SKM-1 (cell line): ENCODE data around the gene PPIB.

Source experiments
- DNase-seq: peaks from one replicate; lab custom pipeline; 2025; ENCODE audit not compliant: unreplicated experiment; lab: John Stamatoyannopoulos, UW

The PPIB gene

DNA sequence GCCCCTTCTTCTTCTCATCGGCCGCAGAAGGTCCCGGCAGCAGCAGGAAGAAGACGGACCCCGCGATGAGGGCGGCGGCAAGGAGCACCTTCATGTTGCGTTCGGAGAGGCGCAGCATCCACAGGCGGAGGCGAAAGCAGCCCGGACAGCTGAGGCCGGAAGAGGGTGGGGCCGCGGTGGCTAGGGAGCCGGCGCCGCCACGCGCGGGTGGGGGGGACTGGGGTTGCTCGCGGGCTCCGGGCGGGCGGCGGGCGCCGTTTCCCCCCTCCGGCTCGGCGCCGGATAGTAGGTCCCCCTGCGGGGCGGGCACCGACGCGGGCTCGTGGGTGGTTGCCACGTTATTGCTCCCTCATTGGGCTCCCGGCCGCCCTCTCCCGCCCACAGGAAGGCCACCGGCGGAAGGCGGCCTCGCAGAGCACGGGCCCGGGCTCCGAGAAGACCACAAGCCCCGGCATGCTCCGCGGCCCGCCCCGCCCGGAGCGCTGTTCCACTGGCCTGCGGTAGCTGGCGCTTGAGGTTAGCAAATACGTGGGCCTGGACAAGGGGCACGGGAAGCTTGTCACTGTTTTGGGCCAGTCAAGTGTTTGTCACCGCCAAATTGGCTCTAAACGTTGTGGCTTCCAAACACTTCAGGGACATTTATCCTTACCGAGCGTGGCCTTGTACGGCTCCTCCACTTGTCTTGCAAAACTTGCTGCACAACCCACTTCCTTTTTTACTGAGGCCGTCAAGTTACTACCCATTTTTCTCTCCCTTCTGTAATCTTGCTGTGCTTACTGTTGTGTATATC lies at the start of gene PPIB:
PPIB (minus strand) TSS at position 154 of the 790 bp plus-strand sequence; CDS start at position 118, 36 bp downstream.
- peak; percentile 96 for DNase-seq

DNA sequence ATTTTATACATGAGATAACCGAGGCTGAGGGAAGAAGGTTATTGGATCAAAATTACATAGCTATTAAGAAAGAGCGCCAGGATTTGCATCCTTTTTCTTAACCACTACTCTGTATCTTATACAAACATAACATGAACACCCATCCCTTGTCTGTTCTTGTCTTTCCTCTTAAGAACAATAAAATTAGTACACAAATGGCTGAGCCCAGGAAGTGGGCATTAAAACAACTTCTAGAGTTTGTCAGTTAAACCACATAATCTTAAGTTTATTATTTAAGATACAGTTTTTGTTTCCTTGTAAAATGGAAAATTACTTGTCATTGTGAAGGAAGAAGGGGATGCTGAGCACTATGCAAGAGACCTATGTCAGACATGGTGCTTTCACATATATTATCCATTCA lies 48.9 kb upstream of the PPIB start:
- no peak for DNase-seq

GRCh38 chr15:64210371-64210770 lies 47.5 kb upstream of the PPIB start:
- no peak for DNase-seq

GRCh38 chr15:64209680-64210334 lies 47.0 kb upstream of the PPIB start:
- no peak for DNase-seq

DNA sequence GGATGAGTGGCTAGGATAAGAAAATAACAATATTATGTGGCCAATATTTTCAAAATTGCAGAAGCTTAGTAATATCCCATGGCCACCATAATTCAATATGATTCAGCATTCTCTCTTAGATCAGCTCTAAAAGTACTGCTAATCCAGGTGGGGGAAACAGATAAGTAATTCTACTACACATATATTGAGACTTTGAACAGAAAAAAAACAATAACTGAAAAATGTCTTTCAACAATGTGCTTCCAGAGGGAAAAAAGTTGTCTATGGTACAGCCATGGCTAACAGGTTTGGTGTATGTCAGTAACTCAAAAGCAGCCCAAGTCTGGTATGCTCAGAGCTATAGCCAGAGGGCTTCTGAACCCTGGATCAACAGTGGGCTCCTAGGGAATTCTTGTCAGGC lies 42.4 kb upstream of the PPIB start:
- no peak for DNase-seq

DNA sequence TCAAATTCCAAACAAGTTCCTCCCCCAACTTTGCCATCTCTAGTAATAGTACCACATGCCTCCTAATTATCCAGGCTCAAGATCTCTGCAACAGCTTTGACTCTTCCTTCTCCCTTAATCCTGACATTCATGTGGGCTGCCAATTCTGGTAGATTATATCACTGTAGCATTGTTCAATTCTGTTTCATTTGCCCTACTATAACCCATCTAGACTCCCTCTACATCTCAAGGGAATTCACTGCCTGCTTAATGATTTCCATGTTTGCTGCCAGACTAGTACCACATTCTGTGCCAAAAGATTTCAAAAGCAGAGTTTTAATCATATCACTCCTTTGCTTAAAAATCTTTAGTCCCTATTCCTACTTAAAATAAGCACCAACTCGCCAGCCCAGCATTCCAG lies 34.6 kb upstream of the PPIB start:
- no peak for DNase-seq

DNA sequence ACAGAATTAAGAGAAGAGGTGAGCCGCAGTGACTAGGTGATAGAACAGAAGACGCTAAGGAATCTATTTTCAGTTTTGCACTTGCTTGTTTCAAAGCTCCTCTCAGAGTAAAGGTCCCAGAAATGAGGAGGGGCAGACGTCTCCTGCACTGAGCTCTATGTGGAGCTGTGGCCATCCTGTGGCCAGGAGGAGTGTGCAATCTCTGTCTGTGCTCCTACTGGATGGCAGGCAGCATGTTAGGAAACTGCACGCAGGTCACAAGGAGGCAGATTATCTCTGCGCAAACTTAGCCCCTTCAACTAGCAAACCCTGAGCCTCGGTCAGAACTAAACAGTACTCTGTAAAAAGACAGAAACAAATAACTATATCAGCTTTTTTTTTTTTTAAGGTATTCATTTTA lies 31.1 kb upstream of the PPIB start:
- DNase-seq = no peak

GRCh38 chr15:64191971-64192830 lies 29.4 kb upstream of the PPIB start:
- DNase-seq = no peak

DNA sequence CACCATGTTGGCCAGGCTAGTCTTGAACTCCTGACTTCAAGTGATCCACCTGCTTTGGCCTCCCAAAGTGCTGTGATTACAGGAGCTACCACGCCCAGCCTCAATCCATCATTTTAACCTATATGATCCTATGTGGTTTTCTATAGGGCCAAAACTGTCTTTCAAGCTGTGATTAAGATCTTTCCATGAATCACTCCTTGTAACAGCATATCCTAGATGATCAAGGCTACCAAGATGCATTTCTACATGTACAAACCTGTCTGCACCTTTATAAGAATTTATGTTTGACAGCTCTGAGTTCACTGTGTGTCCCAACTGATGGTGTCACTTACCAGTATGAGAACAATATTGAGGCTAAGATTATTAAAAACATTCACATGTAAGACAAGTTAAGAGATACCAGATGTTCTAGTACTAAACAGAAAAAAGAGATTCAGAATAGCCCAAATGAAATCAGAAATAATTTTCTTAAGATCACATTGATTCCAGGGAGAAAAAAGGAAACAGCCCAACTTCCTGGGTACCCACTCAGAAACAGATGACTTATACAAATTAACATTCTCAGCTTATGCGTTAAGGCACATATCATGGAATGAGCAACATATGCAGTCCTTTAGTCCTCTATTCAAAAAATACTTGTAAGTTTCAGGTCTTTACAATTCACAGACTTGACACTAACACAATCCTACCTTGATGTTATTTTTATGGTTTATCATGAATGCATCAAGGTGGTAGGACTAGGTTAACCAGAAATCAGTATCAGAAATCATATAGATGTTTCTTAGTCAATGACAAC lies 24.8 kb upstream of the PPIB start:
- DNase-seq = no peak

- no peak for DNase-seq
Measured at GRCh38 chr15:64185146-64185911, 22.5 kb upstream of the PPIB start.

- no peak for DNase-seq
Measured at GRCh38 chr15:64182859-64183370, 20.1 kb upstream of the PPIB start.

DNA sequence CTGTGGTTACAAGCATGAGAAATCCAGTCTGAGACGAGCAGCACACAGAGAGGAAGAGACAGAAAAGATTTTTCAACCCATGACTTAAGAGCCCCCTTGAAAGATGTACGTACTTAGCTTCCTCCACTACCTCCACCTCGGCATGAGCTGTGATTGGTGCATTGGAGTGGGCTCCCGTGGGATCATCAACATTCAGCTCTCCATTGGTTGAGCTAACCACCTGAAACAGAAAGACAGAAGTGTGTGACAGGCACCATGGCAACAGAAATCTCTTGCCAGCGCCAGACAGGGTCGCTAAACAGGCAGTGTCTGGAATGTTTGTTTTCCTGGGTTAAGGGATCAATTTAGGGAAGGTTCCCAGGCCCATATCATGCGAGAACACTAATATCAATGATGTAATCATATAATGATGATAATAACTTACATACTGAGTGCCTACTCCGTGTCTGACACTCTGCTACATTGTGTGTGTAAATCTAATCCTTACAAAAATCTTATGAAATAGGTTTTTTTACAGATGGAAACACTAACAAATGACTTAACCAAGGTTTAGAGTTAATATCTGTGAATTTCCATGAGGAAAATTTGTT lies 17.5 kb upstream of the PPIB start:
- no peak for DNase-seq

GRCh38 chr15:64166102-64166890 lies 3.5 kb upstream of the PPIB start:
- no peak for DNase-seq

DNA sequence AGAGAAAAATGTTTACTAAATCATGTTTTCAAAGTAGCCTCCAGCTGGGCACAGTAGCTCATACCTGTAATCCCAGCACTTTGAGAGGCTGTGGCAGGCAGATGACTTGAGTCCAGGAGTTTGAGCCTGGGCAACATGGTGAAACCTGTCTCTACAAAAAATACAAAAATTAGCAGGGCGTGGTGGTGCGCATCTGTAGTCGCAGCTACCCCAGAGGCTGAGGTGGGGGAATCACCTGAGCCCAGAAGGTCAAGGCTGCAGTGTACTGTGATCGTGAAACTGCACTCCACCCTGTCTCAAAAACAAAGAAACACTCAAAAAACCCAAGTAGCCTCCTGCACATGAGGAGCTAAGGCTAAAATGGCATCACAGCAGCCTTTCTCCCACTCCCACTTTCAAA lies 1.6 kb upstream of the PPIB start:
- DNase-seq = no peak

DNA sequence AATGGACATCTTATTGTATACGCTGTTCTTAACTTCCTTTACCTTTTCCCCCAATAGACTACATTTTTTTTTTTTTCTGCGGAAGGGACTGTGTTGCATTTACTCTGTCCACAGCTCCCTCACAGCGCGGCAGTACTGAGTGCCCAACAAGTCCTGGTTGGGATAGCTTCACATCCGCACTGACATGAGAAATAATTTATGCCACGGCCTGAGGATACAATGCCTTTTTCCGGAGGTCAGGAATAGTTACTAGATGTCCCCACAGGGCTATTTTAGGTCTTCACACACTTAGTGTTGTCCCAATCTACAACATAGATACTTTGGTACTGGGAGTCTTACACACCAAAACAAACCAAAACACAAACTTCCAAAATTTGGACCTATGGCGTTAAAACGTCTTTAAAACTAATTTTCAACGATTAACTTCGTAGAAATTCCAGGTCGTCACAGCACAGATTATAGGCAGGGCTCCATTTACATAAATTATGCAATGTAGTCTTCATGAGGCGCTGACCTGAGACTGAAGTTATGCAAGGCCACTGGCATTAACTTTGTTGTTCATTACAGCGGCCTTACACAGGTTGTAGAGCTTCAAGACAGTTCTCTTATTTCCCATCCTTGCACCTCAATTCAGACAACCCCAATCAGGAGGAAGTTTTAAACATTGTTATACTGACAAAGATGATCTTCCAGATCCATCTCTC lies 989 bp upstream of the PPIB start:
- peak; percentile 78 for DNase-seq

- no peak for DNase-seq
Measured at GRCh38 chr15:64162478-64162868, 349 bp downstream of the PPIB start.

GRCh38 chr15:64161688-64162477 lies 939 bp downstream of the PPIB start:
- no peak for DNase-seq
